B cell (primary cell): ENCODE results near the gene ANAPC7. TPM values are rescaled to one million over a fixed set of nuclear protein-coding genes. Genes with fewer than 3 reads are reported as not detected.
"Not testable (repeated sequence)": the region's sequence is repeated elsewhere in the genome, so short reads cannot be mapped to it uniquely, and the experiment has no call there.

ENCODE experiments used
- ATAC-seq: fragments of 200-7000 bp; cut with Tn5 transposase; one replicate; pipeline ENCODE4 v1.10.0; 2021; ENCODE audit warnings: low read depth, mild to moderate bottlenecking, moderate number of reproducible peaks, moderate library complexity
- CTCF ChIA-PET: fragments of 350-600 bp; sonication (Branson Sonifier 250); formaldehyde crosslinking; loops from one replicate; lab custom pipeline; 2021; ENCODE audit warnings: antibody characterized with exemption, inconsistent platforms; lab: Charles Lee
- POLR2A ChIA-PET: fragments of 350-600 bp; sonication (Branson Sonifier 250); formaldehyde crosslinking; loops from one replicate; lab custom pipeline; 2021; ENCODE audit warnings: antibody characterized with exemption; lab: Charles Lee
- DNase-seq: peaks from one replicate; pipeline ENCODE4 v3.0.0; 2013
- H2AFZ ChIP-seq: 2 replicates; pipeline ENCODE4 v1.6.1; 2012; ENCODE audit warnings: mild to moderate bottlenecking, low read depth, low read length; ENCODE audit not compliant: insufficient read depth, poor library complexity, severe bottlenecking
- H3K27ac ChIP-seq, 2 donors: 1 replicate in 1 of 2; 2 replicates in 1 of 2; pipeline ENCODE4 v1.5.1; 2012 to 2013; ENCODE audit warnings: low read length in 2 of 2, mild to moderate bottlenecking in 2 of 2, moderate library complexity in 1 of 2
- H3K27me3 ChIP-seq, 4 experiments: fragments of 200-600 bp in 1 of 4; sonication (generic) in 1 of 4; replicated peaks in 1 of 4; 1 replicate in 2 of 4; 2 replicates in 2 of 4; pipeline versions ENCODE4 v1.6.1 to v1.7.0; 2013 to 2016; ENCODE audit warnings: low read length in 3 of 4, mild to moderate bottlenecking in 2 of 4, mixed read lengths in 1 of 4, moderate library complexity in 1 of 4; ENCODE audit not compliant: insufficient read depth in 4 of 4, control insufficient read depth in 3 of 4; ENCODE audit errors: control extremely low read depth in 1 of 4
- H3K36me3 ChIP-seq, 2 experiments: replicated peaks in 1 of 2; 1 replicate in 1 of 2; 2 replicates in 1 of 2; pipeline versions ENCODE4 v1.6.1 to v1.7.1; 2013; ENCODE audit warnings: low read length in 1 of 2; ENCODE audit not compliant: insufficient read depth in 2 of 2, control insufficient read depth in 1 of 2; ENCODE audit errors: control extremely low read depth in 1 of 2, extremely low read depth in 1 of 2
- H3K4me1 ChIP-seq, 2 donors: fragments of 200-600 bp in 1 of 2; sonication (generic) in 1 of 2; 1 replicate in 1 of 2; 2 replicates in 1 of 2; pipeline versions ENCODE4 v1.5.1 to v1.6.1; 2013 to 2017; ENCODE audit warnings: low read length in 2 of 2; ENCODE audit not compliant: control insufficient read depth in 2 of 2, insufficient read depth in 2 of 2
- H3K4me2 ChIP-seq: replicated peaks from 2 replicates; pipeline ENCODE3; 2012; ENCODE audit warnings: mild to moderate bottlenecking, low read depth, low read length; ENCODE audit not compliant: poor library complexity, severe bottlenecking
- H3K4me3 ChIP-seq, 5 experiments: fragments of 200-600 bp in 1 of 5; sonication (generic) in 1 of 5; 1 replicate in 3 of 5; 2 replicates in 2 of 5; pipeline versions ENCODE4 v1.5.1 to v1.7.0; 2011 to 2016; ENCODE audit warnings: low read length in 4 of 5, mild to moderate bottlenecking in 4 of 5, low read depth in 2 of 5, control low read depth in 1 of 5, moderate library complexity in 1 of 5; ENCODE audit not compliant: insufficient read depth in 1 of 5; ENCODE audit errors: control extremely low read depth in 1 of 5, extremely low read depth in 1 of 5
- H3K79me2 ChIP-seq: fragments of 200-600 bp; sonication (generic); one replicate; pipeline ENCODE4 v1.6.0; 2016; ENCODE audit warnings: low read length; ENCODE audit not compliant: control insufficient read depth, insufficient read depth
- H3K9ac ChIP-seq: fragments of 200-600 bp; sonication (generic); 2 replicates; pipeline ENCODE4 v1.6.1; 2017; ENCODE audit warnings: mild to moderate bottlenecking, low read length, moderate library complexity
- H3K9me3 ChIP-seq, 3 donors: one replicate each; pipeline versions ENCODE4 v1.6.1 to v1.7.1; 2013; ENCODE audit warnings: low read length in 2 of 3; ENCODE audit not compliant: control insufficient read depth in 2 of 3, insufficient read depth in 1 of 3; ENCODE audit errors: control extremely low read depth in 1 of 3
- H4K20me1 ChIP-seq: 2 replicates; pipeline ENCODE4 v1.6.0; 2012; ENCODE audit warnings: mild to moderate bottlenecking, low read length; ENCODE audit not compliant: insufficient read depth, control insufficient read depth, poor library complexity, severe bottlenecking
- H3K27ac Mint-ChIP-seq: one replicate; pipeline ENCODE4 v1.8.0; 2021; ENCODE audit warnings: mixed read lengths
- H3K27me3 Mint-ChIP-seq: one replicate; pipeline ENCODE4 v1.8.0; 2021; ENCODE audit warnings: mixed read lengths
- H3K4me1 Mint-ChIP-seq: one replicate; pipeline ENCODE4 v1.8.0; 2021; ENCODE audit warnings: mixed read lengths
- H3K4me3 Mint-ChIP-seq: one replicate; pipeline ENCODE4 v1.8.0; 2021; ENCODE audit warnings: mixed read lengths
- H3K9me3 Mint-ChIP-seq: one replicate; pipeline ENCODE4 v1.8.0; 2022; ENCODE audit warnings: mixed read lengths; ENCODE audit not compliant: insufficient read depth
- EZH2 ChIP-seq: IDR thresholded peaks from 2 replicates; pipeline ENCODE4 v1.6.1; 2012; ENCODE audit warnings: borderline replicate concordance, low read depth, mild to moderate bottlenecking, moderate library complexity, low read length; ENCODE audit not compliant: insufficient read depth, poor library complexity, severe bottlenecking
- WGBS: methylation state at CpG from one replicate; pipeline ENCODE4 v1.1.5; 2013; ENCODE audit warnings: missing lambda C conversion rate; ENCODE audit not compliant: insufficient coverage; 5-methylcytosine and 5-hydroxymethylcytosine counted together
- intact Hi-C: fragments of 100-400 bp; cut with micrococcal nuclease; formaldehyde crosslinking; loops from one replicate; pipeline ENCODE4 v1.10.0; 2022
- polyA plus RNA-seq: library from polyadenylated mRNA; depleted of rRNA; stranded (reverse); fragments of >200 nt; gene quantifications from 2 replicates; pipeline ENCODE4 v1.2.3, GENCODE V29; 2012
- total RNA-seq, 2 donors: library from RNA; stranded (reverse); fragments of 120-200 nt in 1 of 2; gene quantifications; 1 replicate in 1 of 2; 2 replicates in 1 of 2; pipeline versions ENCODE4 v1.2.3 to v1.2.4, GENCODE V29; 2013 to 2022
- TF ChIP-seq, protein P1 (sequence below): fragments of 200-600 bp; IDR thresholded peaks from one replicate; pipeline ENCODE4 v1.8.0; 2022; ENCODE audit warnings: antibody characterized with exemption, mild to moderate bottlenecking

Gene ANAPC7
- total and polyA plus RNA-seq, 2 donors (not counting 1 experiment from before 2014, with no cell fraction given) = 56.9 to 68.4 TPM

DNA sequence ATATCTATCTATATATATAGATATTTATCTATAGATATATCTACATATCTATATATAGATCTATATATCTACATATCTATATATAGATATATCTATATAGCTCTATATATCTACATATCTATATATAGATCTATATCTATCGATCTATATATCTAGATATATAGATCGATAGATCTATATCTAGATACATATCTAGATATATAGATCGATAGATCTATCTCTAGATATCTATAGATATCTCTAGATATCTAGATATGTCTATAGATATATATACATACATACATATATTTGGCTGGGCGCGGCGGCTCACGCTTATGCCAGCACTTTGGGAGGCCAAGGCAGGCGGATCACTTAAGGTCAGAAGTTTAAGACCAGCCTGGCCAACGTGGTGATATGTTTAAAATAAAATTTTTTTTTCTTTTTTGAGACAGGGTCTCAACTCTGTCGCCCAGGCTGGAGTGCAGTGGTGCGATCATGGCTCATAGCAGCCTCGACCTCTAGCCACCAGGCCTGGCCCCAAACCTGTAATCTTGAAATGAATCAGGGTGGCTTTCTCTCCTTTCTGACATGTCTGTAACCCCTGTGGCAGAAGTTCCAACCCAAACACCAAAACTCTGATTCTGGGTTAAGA is 28.6 kb upstream of the ANAPC7 start:
- H3K4me2 ChIP-seq = peak overlapping the region; percentile 62
- 56% methylated on average over 3 of the region's 12 CpGs for WGBS
- Mint-ChIP-seq H3K27ac (no peak overlapping the region), H3K4me3 (no peak overlapping the region), H3K9me3 (no peaks in the 10 kb centered on the region), H3K27me3 (no peaks in the 10 kb centered on the region), H3K4me1 (peaks cover 2% of the 10 kb centered on the region)
- peak overlapping the region; percentile 76 for H2AFZ ChIP-seq
- H3K4me1 ChIP-seq = peaks cover 0 to 5% of the 10 kb centered on the region in 2 donors
- no peak for DNase-seq
- POLR2A ChIA-PET = interaction anchor here (1.3 to 1.7 kb wide), 3 partner anchors 18 to 485 kb away, joined by 5 to 11 read pairs (median 7); partner anchors contain the start of genes ARPC3, FAM216A and GPN3
- CTCF ChIA-PET = interaction anchor here (0.6 to 2.5 kb wide), 57 partner anchors 9 to 550 kb away, joined by 3 to 39 read pairs (median 5); partner anchors contain the start of genes ANAPC7, ARPC3, ATP2A2 and FAM216A
- peak overlapping the region; percentile 5 to 21 for H3K27ac ChIP-seq
- H3K27me3 ChIP-seq = no peaks in the 10 kb centered on the region
- peak overlapping the region in 3 of 5 experiments; percentile 37 to 54 (median 51) for H3K4me3 ChIP-seq
- H3K9me3 ChIP-seq = peaks cover 0 to 3% (median 0%) of the 10 kb centered on the region in 3 donors
- peaks cover 6 to 27% of the 10 kb centered on the region in 2 experiments for H3K36me3 ChIP-seq
- H3K9ac ChIP-seq = no peak overlapping the region
- no peak for TF ChIP-seq EZH2
- TF ChIP-seq, protein P1, sequence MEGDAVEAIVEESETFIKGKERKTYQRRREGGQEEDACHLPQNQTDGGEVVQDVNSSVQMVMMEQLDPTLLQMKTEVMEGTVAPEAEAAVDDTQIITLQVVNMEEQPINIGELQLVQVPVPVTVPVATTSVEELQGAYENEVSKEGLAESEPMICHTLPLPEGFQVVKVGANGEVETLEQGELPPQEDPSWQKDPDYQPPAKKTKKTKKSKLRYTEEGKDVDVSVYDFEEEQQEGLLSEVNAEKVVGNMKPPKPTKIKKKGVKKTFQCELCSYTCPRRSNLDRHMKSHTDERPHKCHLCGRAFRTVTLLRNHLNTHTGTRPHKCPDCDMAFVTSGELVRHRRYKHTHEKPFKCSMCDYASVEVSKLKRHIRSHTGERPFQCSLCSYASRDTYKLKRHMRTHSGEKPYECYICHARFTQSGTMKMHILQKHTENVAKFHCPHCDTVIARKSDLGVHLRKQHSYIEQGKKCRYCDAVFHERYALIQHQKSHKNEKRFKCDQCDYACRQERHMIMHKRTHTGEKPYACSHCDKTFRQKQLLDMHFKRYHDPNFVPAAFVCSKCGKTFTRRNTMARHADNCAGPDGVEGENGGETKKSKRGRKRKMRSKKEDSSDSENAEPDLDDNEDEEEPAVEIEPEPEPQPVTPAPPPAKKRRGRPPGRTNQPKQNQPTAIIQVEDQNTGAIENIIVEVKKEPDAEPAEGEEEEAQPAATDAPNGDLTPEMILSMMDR = no peak
- intact Hi-C loops = loop anchor here (1.0 to 2.0 kb wide), 4 partner anchors 29 to 332 kb away; partner anchors contain the start of genes ANAPC7 and ATP2A2
- no peaks in the 10 kb centered on the region for H4K20me1 ChIP-seq
- ATAC-seq = no peak
- H3K79me2 ChIP-seq = no peaks in the 10 kb centered on the region

DNA sequence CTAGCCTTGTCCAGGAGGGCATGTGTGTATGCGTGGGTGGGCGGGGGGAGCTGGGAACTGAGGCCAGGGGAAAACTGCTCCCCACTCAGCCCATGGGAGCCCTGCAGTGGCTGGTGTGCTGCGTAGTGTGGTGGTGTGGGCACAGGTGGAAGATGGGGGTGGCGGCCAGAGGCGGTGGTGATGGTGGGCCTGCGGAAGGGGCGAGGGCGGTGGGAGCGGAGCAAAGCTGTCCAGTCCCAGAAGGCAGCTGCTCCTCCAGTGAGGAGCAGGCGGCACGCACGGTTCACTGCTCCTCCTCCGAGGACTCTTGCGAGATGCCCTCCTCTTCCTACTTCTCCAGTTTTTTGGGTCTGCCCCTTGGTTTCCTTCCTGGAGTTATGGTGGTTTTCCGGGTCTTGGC is 26.2 kb upstream of the ANAPC7 start:
- H3K9ac ChIP-seq, ATAC-seq, H3K27ac ChIP-seq, H3K9me3 Mint-ChIP-seq, H3K27me3 ChIP-seq, H3K4me3 Mint-ChIP-seq, H2AFZ ChIP-seq, H3K27ac Mint-ChIP-seq, DNase-seq, H3K9me3 ChIP-seq, POLR2A ChIA-PET, H3K4me3 ChIP-seq, H4K20me1 ChIP-seq, H3K4me1 ChIP-seq, H3K4me2 ChIP-seq, H3K27me3 Mint-ChIP-seq, H3K79me2 ChIP-seq, H3K4me1 Mint-ChIP-seq, H3K36me3 ChIP-seq: not testable (repeated sequence)
- 100% methylated on average over 6 of the region's 15 CpGs for WGBS
- intact Hi-C loops = loop anchor here (2.0 kb wide), 1 partner anchor 149 kb away; the partner anchor contains the start of gene ATP2A2
- CTCF ChIA-PET = interaction anchor here (0.6 kb wide), 1 partner anchor 18 kb away, joined by 3 read pairs; no protein-coding TSS in a partner anchor
